Fibroblast of lung (primary cell): ENCODE results near the gene TRIP6. TPM values are rescaled to one million over a fixed set of nuclear protein-coding genes. Genes with fewer than 3 reads are reported as not detected.

ENCODE experiments used
- DNase-seq, 2 donors: peaks; one replicate each; pipeline versions ENCODE4 v3.0.0 to v3.0.0-alpha.2; 2010; ENCODE audit warnings: low read depth in 2 of 2
- H2AFZ ChIP-seq: 2 replicates; pipeline ENCODE4 v1.5.1; 2012; ENCODE audit warnings: low read length, control low read depth, inconsistent platforms
- H3K27ac ChIP-seq: 2 replicates; pipeline ENCODE4 v1.5.1; 2011; ENCODE audit warnings: low read length, control low read depth; ENCODE audit not compliant: insufficient read depth
- H3K27me3 ChIP-seq: 2 replicates; pipeline ENCODE4 v1.5.1; 2011; ENCODE audit warnings: mild to moderate bottlenecking, low read length; ENCODE audit not compliant: control insufficient read depth, insufficient read depth
- H3K36me3 ChIP-seq: 2 replicates; pipeline ENCODE4 v1.5.1; 2011; ENCODE audit warnings: low read length; ENCODE audit not compliant: control insufficient read depth, insufficient read depth
- H3K4me1 ChIP-seq: 2 replicates; pipeline ENCODE4 v1.5.1; 2011; ENCODE audit warnings: low read length; ENCODE audit not compliant: control insufficient read depth, insufficient read depth; ENCODE audit errors: extremely low read depth
- H3K4me2 ChIP-seq: 2 replicates; pipeline ENCODE4 v1.5.1; 2011; ENCODE audit warnings: low read length, control low read depth; ENCODE audit not compliant: insufficient read depth; ENCODE audit errors: extremely low read depth
- H3K4me3 ChIP-seq, 4 experiments: fragments of 200-600 bp in 1 of 4; sonication (generic) in 1 of 4; replicated peaks in 1 of 4; 2 replicates each; pipeline ENCODE4 v1.5.1; 2011 to 2016; ENCODE audit warnings: low read length in 4 of 4, low read depth in 3 of 4, mild to moderate bottlenecking in 3 of 4, control low read depth in 2 of 4, inconsistent platforms in 1 of 4, mixed read lengths in 1 of 4; ENCODE audit not compliant: insufficient read depth in 1 of 4; ENCODE audit errors: control extremely low read depth in 1 of 4
- H3K79me2 ChIP-seq: 2 replicates; pipeline ENCODE4 v1.5.1; 2012; ENCODE audit warnings: mild to moderate bottlenecking, low read length, inconsistent platforms; ENCODE audit not compliant: control insufficient read depth, insufficient read depth
- H3K9ac ChIP-seq: 2 replicates; pipeline ENCODE4 v1.5.1; 2011; ENCODE audit warnings: mild to moderate bottlenecking, low read length, control low read depth; ENCODE audit not compliant: insufficient read depth
- H3K9me3 ChIP-seq: 2 replicates; pipeline ENCODE4 v1.5.1; 2012; ENCODE audit warnings: low read depth, low read length; ENCODE audit not compliant: control insufficient read depth, insufficient read depth
- H4K20me1 ChIP-seq: 2 replicates; pipeline ENCODE4 v1.5.1; 2011; ENCODE audit warnings: low read length; ENCODE audit not compliant: control insufficient read depth, insufficient read depth; ENCODE audit errors: extremely low read depth
- EZH2 ChIP-seq: IDR thresholded peaks from 2 replicates; pipeline ENCODE4 v1.5.1; 2012; ENCODE audit warnings: low read length, control low read depth, mild to moderate bottlenecking; ENCODE audit errors: missing control alignments
- polyA plus RNA-seq, 2 donors: library from polyadenylated mRNA; depleted of rRNA in 1 of 2; stranded (reverse) in 1 of 2; unstranded in 1 of 2; fragments of >200 nt; gene quantifications; 2 replicates each; pipeline ENCODE4 v1.2.1, GENCODE V29; 2011 to 2012; ENCODE audit warnings: missing spikeins in 1 of 2
- total RNA-seq: library from RNA; depleted of rRNA; stranded (reverse); fragments of >200 nt; gene quantifications from 2 replicates; pipeline ENCODE4 v1.2.1, GENCODE V29; 2014
- TF ChIP-seq, protein P1 (sequence below), 2 donors: IDR thresholded peaks in 1 of 2; conservative IDR thresholded peaks in 1 of 2; 1 replicate in 1 of 2; 2 replicates in 1 of 2; pipeline ENCODE4 v1.5.1; 2011 to 2012; ENCODE audit warnings: low read length in 2 of 2, control low read depth in 1 of 2, inconsistent platforms in 1 of 2, low read depth in 1 of 2, mild to moderate bottlenecking in 1 of 2

TRIP6 gene
- total and polyA plus RNA-seq, 2 donors (not counting 1 experiment from before 2014, with no cell fraction given), result 76.2 to 96.1 TPM

DNA sequence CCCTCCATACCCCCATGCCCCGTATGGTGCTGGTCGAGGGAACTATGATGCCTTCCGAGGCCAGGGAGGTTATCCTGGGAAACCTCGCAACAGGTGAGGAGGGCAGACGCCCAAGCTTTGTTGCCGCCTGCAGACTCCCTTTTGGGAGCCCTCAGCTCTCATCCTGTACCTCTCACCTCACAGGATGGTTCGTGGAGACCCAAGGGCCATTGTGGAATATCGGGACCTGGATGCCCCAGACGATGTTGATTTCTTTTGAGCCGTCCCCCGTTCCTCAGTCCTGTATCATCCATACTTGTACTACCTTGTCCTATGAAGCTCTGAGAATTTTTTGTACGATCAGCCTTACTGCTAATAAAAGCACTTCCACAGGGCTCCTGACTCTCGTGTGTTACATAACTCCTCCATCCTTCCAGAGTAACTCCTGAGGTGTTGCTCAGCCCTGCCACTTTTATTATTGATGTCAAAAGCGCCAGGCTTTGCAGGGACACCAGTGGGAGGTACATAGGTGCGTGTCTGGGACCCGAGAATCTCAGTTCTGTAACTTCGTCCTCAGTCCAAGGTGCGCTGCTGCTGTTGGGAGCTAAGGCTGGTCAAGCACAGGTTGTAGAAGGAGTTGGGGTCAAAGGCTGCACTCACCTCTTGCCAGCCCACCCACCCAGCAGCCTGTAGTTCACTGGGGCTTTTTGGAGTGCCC lies 21.3 kb downstream of the TRIP6 start:
- Histone ChIP-seq H3K4me3 (peak overlapping the region; percentile 61 to 77 (median 66)), H2AFZ (no peak overlapping the region), H3K4me1 (peaks cover 11% of the 10 kb centered on the region), H3K79me2 (peaks cover 14% of the 10 kb centered on the region), H3K27me3 (no peaks in the 10 kb centered on the region), H3K9ac (peak overlapping the region; percentile 79), H3K4me2 (peak overlapping the region; percentile 81), H3K27ac (peak overlapping the region; percentile 80), H3K9me3 (no peaks in the 10 kb centered on the region), H3K36me3 (peaks cover 46% of the 10 kb centered on the region), H4K20me1 (no peaks in the 10 kb centered on the region)
- DNase-seq, result no peak
- TF ChIP-seq EZH2, result no peak
- TF ChIP-seq, protein P1, sequence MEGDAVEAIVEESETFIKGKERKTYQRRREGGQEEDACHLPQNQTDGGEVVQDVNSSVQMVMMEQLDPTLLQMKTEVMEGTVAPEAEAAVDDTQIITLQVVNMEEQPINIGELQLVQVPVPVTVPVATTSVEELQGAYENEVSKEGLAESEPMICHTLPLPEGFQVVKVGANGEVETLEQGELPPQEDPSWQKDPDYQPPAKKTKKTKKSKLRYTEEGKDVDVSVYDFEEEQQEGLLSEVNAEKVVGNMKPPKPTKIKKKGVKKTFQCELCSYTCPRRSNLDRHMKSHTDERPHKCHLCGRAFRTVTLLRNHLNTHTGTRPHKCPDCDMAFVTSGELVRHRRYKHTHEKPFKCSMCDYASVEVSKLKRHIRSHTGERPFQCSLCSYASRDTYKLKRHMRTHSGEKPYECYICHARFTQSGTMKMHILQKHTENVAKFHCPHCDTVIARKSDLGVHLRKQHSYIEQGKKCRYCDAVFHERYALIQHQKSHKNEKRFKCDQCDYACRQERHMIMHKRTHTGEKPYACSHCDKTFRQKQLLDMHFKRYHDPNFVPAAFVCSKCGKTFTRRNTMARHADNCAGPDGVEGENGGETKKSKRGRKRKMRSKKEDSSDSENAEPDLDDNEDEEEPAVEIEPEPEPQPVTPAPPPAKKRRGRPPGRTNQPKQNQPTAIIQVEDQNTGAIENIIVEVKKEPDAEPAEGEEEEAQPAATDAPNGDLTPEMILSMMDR (conservative IDR thresholded peaks at IDR 0.05 in 1 of 2, IDR thresholded peaks at IDR 0.05 in 1 of 2; ENCODE audit: low read depth in 1 of 2, low read length in 2 of 2), result no peak

DNA sequence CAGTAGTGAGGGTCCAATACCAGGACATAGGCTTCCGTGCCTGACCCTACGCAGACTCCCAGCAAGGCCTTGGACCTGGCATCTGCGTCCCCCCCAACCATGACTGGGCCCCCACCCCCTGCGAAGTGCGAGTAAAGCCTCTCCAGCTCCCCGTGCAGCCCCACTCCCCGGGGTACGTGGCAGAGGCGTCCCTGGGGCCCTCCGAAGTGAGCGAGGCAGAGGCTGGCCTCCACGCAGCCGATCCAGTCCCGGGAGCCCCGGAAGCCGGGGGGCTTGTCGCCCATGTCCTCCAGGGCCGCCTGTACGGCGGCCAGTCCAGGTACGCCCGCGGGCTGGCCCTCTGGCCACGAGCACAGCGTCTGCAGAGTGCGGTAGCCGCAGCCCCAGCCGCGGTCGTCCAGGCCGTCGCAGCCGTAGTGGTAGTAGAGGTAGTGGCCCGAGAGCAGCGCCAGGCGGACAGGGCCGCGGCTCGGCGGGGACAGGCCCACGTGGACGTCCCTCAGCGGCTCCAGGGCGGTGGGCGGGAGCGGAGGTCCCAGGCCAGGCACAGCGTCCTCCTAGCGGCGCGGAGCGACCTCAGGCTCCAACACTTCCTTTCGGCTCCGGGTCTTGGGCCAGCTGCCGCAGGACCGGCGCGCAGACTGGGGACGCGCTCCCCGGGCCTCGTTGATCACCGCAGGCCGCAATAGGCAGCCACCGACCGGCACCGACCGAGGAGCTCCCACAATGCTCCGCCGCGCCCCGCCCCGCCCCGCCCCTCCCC lies 22.0 kb downstream of the TRIP6 start, which contains the start of gene UFSP1:
Gene UFSP1 (minus strand): TSS at position 728 of the 763 bp plus-strand sequence. CDS start 444 bp downstream, at position 284.
- no peak for DNase-seq
- no peaks in the 10 kb centered on the region for H3K9me3 ChIP-seq
- H3K4me2 ChIP-seq, result peak within 1 kb of the TSS; percentile 81
- peaks cover 14% of the 10 kb centered on the region for H3K79me2 ChIP-seq
- peaks cover 39% of the 10 kb centered on the region for H3K36me3 ChIP-seq
- H2AFZ ChIP-seq, result peak within 1 kb of the TSS; percentile 65
- H4K20me1 ChIP-seq, result no peaks in the 10 kb centered on the region
- TF ChIP-seq, protein P1 (conservative IDR thresholded peaks at IDR 0.05 in 1 of 2, IDR thresholded peaks at IDR 0.05 in 1 of 2; ENCODE audit: low read depth in 1 of 2, low read length in 2 of 2), result no peak
- TF ChIP-seq EZH2, result no peak
- H3K4me3 ChIP-seq, result peak within 1 kb of the TSS; percentile 61 to 77 (median 66)
- H3K27ac ChIP-seq, result peak within 1 kb of the TSS; percentile 80
- H3K4me1 ChIP-seq, result peaks cover 11% of the 10 kb centered on the region
- H3K27me3 ChIP-seq, result no peaks in the 10 kb centered on the region
- peak within 1 kb of the TSS; percentile 79 for H3K9ac ChIP-seq
